MM.1S (cell line): ENCODE results near the gene CMPK1.

ENCODE experiments used
- DNase-seq: peaks from one replicate; pipeline ENCODE4 v3.0.0-alpha.2; 2015
- H2AFZ ChIP-seq: fragments of 300-600 bp; sonication (generic); 2 replicates; pipeline ENCODE4 v1.6.0; 2016; ENCODE audit warnings: antibody characterized with exemption, low read length
- H3F3A ChIP-seq: fragments of 300-600 bp; sonication (generic); 2 replicates; pipeline ENCODE4 v1.6.1; 2016; ENCODE audit warnings: mild to moderate bottlenecking, antibody characterized with exemption, low read length, moderate library complexity, mixed read lengths; ENCODE audit not compliant: insufficient read depth
- H3K27ac ChIP-seq: fragments of 300-600 bp; sonication (generic); 2 replicates; pipeline ENCODE4 v1.5.1; 2016; ENCODE audit warnings: mild to moderate bottlenecking, low read length
- H3K27me3 ChIP-seq: fragments of 300-600 bp; sonication (generic); replicated peaks from 2 replicates; pipeline ENCODE4 v1.6.0; 2016; ENCODE audit warnings: low read length; ENCODE audit not compliant: insufficient read depth
- H3K36me3 ChIP-seq: fragments of 300-600 bp; sonication (generic); replicated peaks from 2 replicates; pipeline ENCODE4 v1.6.1; 2016; ENCODE audit warnings: mild to moderate bottlenecking, low read length, mixed read lengths; ENCODE audit not compliant: insufficient read depth
- H3K4me1 ChIP-seq: fragments of 300-600 bp; sonication (generic); 2 replicates; pipeline ENCODE4 v1.6.1; 2016; ENCODE audit warnings: low read length, mixed read lengths
- H3K4me2 ChIP-seq: fragments of 300-600 bp; sonication (generic); 2 replicates; pipeline ENCODE4 v1.6.0; 2016; ENCODE audit warnings: low read depth, low read length
- H3K4me3 ChIP-seq: fragments of 300-600 bp; sonication (generic); 2 replicates; pipeline ENCODE4 v1.5.1; 2016; ENCODE audit warnings: low read length, mixed read lengths
- H3K79me2 ChIP-seq: fragments of 300-600 bp; sonication (generic); 2 replicates; pipeline ENCODE4 v1.6.1; 2016; ENCODE audit warnings: mixed run types, low read length, mixed read lengths
- H3K9ac ChIP-seq: fragments of 300-600 bp; sonication (generic); 2 replicates; pipeline ENCODE4 v1.6.1; 2016; ENCODE audit warnings: low read length, mixed read lengths
- H3K9me2 ChIP-seq: fragments of 300-600 bp; sonication (generic); replicated peaks from 2 replicates; pipeline ENCODE4 v1.6.1; 2016; ENCODE audit warnings: mild to moderate bottlenecking, low read length, mixed read lengths; ENCODE audit not compliant: insufficient read depth
- H3K9me3 ChIP-seq: fragments of 300-600 bp; sonication (generic); replicated peaks from 2 replicates; pipeline ENCODE4 v1.6.1; 2016; ENCODE audit warnings: mild to moderate bottlenecking, low read length, mixed read lengths; ENCODE audit not compliant: insufficient read depth
- H4K20me1 ChIP-seq: fragments of 300-600 bp; sonication (generic); 2 replicates; pipeline ENCODE4 v1.6.1; 2016; ENCODE audit warnings: mild to moderate bottlenecking, low read length, moderate library complexity, mixed read lengths; ENCODE audit not compliant: insufficient read depth
- EZH2 ChIP-seq: fragments of 300-600 bp; sonication (generic); optimal IDR thresholded peaks from 2 replicates; pipeline ENCODE3; 2017; ENCODE audit warnings: low read depth, mild to moderate bottlenecking, antibody characterized with exemption, low read length, mixed read lengths
- EZH2phosphoT487 ChIP-seq: fragments of 300-600 bp; sonication (generic); IDR thresholded peaks from 2 replicates; pipeline ENCODE4 v1.6.1; 2018; ENCODE audit warnings: antibody characterized with exemption, low read length
- TF ChIP-seq, protein P1 (sequence below): fragments of 300-600 bp; sonication (generic); IDR thresholded peaks from 2 replicates; pipeline ENCODE4 v1.5.1; 2016; ENCODE audit warnings: antibody characterized with exemption, low read length, mixed read lengths

Gene CMPK1

DNA sequence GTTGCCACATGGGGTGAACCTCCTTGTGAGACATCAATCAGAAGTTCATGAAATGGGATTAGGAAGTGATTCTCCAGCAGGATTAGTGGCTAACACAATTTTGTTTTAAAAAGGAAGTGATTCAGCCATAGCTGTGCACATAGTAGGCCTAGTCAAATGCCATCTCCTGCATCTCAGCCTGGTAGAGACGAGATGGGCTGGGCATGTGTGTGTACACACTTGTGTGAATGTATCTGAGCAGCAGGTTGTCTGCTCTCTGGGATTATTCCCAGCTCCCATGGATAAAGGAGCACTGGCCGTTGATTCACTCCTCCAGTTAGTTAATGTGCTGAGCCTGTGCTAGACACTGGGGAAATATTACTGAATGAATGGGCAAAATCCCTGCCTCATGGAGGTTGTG, 84.5 kb downstream of the CMPK1 start:
- H3K27ac ChIP-seq, result no peak overlapping the region
- no peaks in the 10 kb centered on the region for H3K36me3 ChIP-seq
- no peak for DNase-seq
- no peak overlapping the region for H2AFZ ChIP-seq
- no peaks in the 10 kb centered on the region for H3K9me2 ChIP-seq
- no peaks in the 10 kb centered on the region for H3K4me1 ChIP-seq
- no peaks in the 10 kb centered on the region for H3F3A ChIP-seq
- no peaks in the 10 kb centered on the region for H3K27me3 ChIP-seq
- no peak overlapping the region for H3K4me3 ChIP-seq
- TF ChIP-seq EZH2 (no peak), EZH2phosphoT487 (no peak)
- TF ChIP-seq, protein P1, sequence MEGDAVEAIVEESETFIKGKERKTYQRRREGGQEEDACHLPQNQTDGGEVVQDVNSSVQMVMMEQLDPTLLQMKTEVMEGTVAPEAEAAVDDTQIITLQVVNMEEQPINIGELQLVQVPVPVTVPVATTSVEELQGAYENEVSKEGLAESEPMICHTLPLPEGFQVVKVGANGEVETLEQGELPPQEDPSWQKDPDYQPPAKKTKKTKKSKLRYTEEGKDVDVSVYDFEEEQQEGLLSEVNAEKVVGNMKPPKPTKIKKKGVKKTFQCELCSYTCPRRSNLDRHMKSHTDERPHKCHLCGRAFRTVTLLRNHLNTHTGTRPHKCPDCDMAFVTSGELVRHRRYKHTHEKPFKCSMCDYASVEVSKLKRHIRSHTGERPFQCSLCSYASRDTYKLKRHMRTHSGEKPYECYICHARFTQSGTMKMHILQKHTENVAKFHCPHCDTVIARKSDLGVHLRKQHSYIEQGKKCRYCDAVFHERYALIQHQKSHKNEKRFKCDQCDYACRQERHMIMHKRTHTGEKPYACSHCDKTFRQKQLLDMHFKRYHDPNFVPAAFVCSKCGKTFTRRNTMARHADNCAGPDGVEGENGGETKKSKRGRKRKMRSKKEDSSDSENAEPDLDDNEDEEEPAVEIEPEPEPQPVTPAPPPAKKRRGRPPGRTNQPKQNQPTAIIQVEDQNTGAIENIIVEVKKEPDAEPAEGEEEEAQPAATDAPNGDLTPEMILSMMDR, result no peak
- no peak overlapping the region for H3K9ac ChIP-seq
- H4K20me1 ChIP-seq, result no peaks in the 10 kb centered on the region
- H3K9me3 ChIP-seq, result no peaks in the 10 kb centered on the region
- H3K4me2 ChIP-seq, result no peak overlapping the region
- H3K79me2 ChIP-seq, result no peaks in the 10 kb centered on the region

DNA sequence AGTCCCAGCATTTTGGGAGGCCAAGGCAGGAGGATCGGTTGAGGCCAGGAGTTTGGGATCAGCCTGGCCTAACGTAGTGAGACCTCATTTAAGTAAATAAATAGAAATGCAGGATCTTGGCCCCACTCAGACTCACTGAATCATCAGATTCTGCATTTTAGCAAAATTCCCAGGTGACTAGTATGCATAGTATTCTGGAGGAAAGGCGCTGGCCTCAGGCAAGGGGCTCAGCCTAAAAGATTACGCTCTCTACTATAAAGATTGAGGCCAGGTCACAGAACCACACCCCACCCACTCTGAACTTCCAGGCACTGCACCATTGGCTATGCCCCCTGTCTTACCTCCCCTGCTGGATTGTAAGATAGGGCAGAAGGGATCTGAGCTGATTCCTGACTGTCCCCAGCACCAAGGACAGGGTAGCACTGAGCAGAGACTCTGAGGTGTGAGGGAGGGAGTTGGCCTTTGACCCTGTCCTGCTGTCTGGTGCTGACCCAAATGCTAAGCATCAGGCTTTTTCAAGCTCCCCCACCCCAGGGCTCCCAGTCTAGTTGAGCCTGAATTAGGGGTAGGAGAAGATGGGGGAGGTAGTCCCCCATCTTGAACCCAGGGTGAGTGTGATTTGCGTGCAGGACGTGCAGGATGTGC, 85.2 kb downstream of the CMPK1 start:
- Histone ChIP-seq H3K9me2 (no peaks in the 10 kb centered on the region), H3K9ac (no peak overlapping the region), H3K27me3 (no peaks in the 10 kb centered on the region), H4K20me1 (no peaks in the 10 kb centered on the region), H3K9me3 (no peaks in the 10 kb centered on the region), H3K36me3 (no peaks in the 10 kb centered on the region), H3F3A (no peaks in the 10 kb centered on the region), H3K4me2 (no peak overlapping the region), H3K4me3 (no peak overlapping the region), H2AFZ (no peak overlapping the region), H3K4me1 (no peaks in the 10 kb centered on the region), H3K79me2 (no peaks in the 10 kb centered on the region), H3K27ac (no peak overlapping the region)
- TF ChIP-seq EZH2, result no peak
- DNase-seq, result no peak

DNA sequence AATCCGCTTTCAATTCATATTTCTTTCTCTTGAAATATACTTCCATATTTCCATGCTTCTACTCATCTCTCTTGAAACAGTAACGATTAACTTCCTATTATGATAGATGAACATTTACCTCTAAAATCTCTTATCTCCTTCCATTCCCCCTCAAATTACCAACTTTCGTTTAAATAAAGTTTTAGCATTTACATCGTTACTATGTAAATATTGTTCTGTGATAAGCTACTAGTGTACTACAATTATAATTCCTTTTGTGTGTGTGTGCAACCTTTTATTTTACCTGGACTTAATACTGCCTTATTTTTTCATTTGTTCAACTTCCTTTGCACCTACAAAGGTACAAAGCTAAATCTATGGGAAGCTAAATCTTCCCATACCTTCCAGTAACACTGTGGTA, 87.0 kb downstream of the CMPK1 start:
- no peaks in the 10 kb centered on the region for H3K79me2 ChIP-seq
- no peaks in the 10 kb centered on the region for H3K36me3 ChIP-seq
- no peaks in the 10 kb centered on the region for H4K20me1 ChIP-seq
- no peaks in the 10 kb centered on the region for H3F3A ChIP-seq
- no peaks in the 10 kb centered on the region for H3K27me3 ChIP-seq
- no peaks in the 10 kb centered on the region for H3K9me2 ChIP-seq
- DNase-seq, result no peak
- no peak overlapping the region for H3K4me3 ChIP-seq
- TF ChIP-seq, protein P1, result no peak
- no peak for TF ChIP-seq EZH2
- no peak for TF ChIP-seq EZH2phosphoT487
- H3K4me1 ChIP-seq, result no peaks in the 10 kb centered on the region
- no peak overlapping the region for H3K27ac ChIP-seq
- H2AFZ ChIP-seq, result no peak overlapping the region
- H3K4me2 ChIP-seq, result no peak overlapping the region
- H3K9me3 ChIP-seq, result no peaks in the 10 kb centered on the region
- H3K9ac ChIP-seq, result no peak overlapping the region

DNA sequence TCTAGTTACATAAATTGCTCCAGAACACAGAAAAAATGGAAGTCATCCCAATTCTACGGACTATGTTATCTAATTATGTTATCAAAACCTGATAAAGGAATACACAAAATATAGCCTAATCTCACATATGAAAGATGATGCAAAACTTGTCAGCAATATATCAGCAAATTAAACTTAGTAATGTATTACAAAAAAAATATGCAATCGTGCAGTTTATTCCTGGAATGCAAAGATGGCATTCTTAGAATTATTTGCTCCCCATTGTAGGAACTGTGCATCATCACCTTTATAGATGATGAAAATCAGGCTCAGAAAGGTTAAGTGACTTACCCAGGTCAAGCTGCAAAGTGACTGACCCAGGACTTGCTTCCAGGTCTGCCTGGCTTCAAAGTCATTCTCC, 90.3 kb downstream of the CMPK1 start:
- Histone ChIP-seq H3K9ac (no peak overlapping the region), H2AFZ (no peak overlapping the region), H3K9me2 (no peaks in the 10 kb centered on the region), H3K36me3 (no peaks in the 10 kb centered on the region), H3F3A (no peaks in the 10 kb centered on the region), H3K9me3 (no peaks in the 10 kb centered on the region), H3K4me3 (no peak overlapping the region), H3K4me1 (no peaks in the 10 kb centered on the region), H3K27me3 (no peaks in the 10 kb centered on the region), H4K20me1 (no peaks in the 10 kb centered on the region), H3K4me2 (no peak overlapping the region), H3K79me2 (no peaks in the 10 kb centered on the region), H3K27ac (no peak overlapping the region)
- DNase-seq, result no peak
- TF ChIP-seq, protein P1, result no peak
- TF ChIP-seq EZH2phosphoT487 (no peak), EZH2 (no peak)
